H1 (cell line): ENCODE data around the gene AKTIP. TPM values are rescaled to one million over a fixed set of nuclear protein-coding genes. Genes with fewer than 3 reads are reported as not detected.

Source experiments
- CBX5 ChIP-seq: fragments of 300-800, 300-1000 bp; sonication (generic); IDR thresholded peaks from 2 replicates; pipeline ENCODE4 v1.7.1; 2016; ENCODE audit warnings: antibody characterized with exemption, low read length, low read depth
- CEBPB ChIP-seq: IDR thresholded peaks from 2 replicates; pipeline ENCODE4 v1.6.1; 2012; ENCODE audit warnings: low read depth, low read length
- CHD7 ChIP-seq: fragments of 300-600 bp; sonication (generic); IDR thresholded peaks from 2 replicates; pipeline ENCODE4 v1.7.1; 2012; ENCODE audit warnings: low read length, moderate library complexity, mild to moderate bottlenecking, inconsistent platforms; ENCODE audit not compliant: insufficient replicate concordance
- FOSL1 ChIP-seq: IDR thresholded peaks from 2 replicates; pipeline ENCODE4 v1.6.1; 2011; ENCODE audit warnings: mild to moderate bottlenecking, low read depth, low read length, moderate library complexity; ENCODE audit not compliant: insufficient read depth
- GTF2F1 ChIP-seq: IDR thresholded peaks from 2 replicates; pipeline ENCODE4 v1.6.1; 2012; ENCODE audit warnings: low read depth, low read length, improper control_type of control experiment, borderline replicate concordance
- JUN ChIP-seq: IDR thresholded peaks from 2 replicates; pipeline ENCODE4 v1.6.1; 2011; ENCODE audit warnings: low read depth, mild to moderate bottlenecking, improper control_type of control experiment, low read length
- JUND ChIP-seq: IDR thresholded peaks from 2 replicates; pipeline ENCODE4 v1.6.1; 2011; ENCODE audit warnings: mild to moderate bottlenecking, improper control_type of control experiment, low read length
- NRF1 ChIP-seq: IDR thresholded peaks from 2 replicates; pipeline ENCODE4 v1.6.1; 2011; ENCODE audit warnings: mild to moderate bottlenecking, low read depth, low read length, improper control_type of control experiment
- PHF8 ChIP-seq: fragments of 200-600 bp; sonication (generic); conservative IDR thresholded peaks from 2 replicates; pipeline ENCODE4 v1.7.1; 2012; ENCODE audit warnings: low read depth, mild to moderate bottlenecking, inconsistent platforms, low read length, moderate library complexity
- RFX5 ChIP-seq: IDR thresholded peaks from 2 replicates; pipeline ENCODE4 v1.6.1; 2011; ENCODE audit warnings: low read depth, low read length, improper control_type of control experiment, borderline replicate concordance
- YY1 ChIP-seq: IDR thresholded peaks from 2 replicates; pipeline ENCODE4 v1.6.1; 2011; ENCODE audit warnings: low read depth, mild to moderate bottlenecking, low read length
- polyA plus RNA-seq, 7 experiments: library from polyadenylated mRNA; depleted of rRNA in 3 of 7; stranded (reverse) in 5 of 7; unstranded in 2 of 7; fragments of >200 nt in 5 of 7; fragments of 200-250 nt in 2 of 7; gene quantifications; 1 replicate in 5 of 7; 2 replicates in 1 of 7; 4 replicates in 1 of 7; pipeline versions ENCODE4 v1.2.1 to v1.2.3, GENCODE V29; 2011 to 2013; ENCODE audit warnings: missing spikeins in 2 of 7, mixed read lengths in 2 of 7
- total RNA-seq: library from RNA; stranded (reverse); fragmentation: NEBNext Ultra II Directional; extraction: Animal tissue kit (Norgen Biotek cat#: 25700); gene quantifications from 2 replicates; pipeline ENCODE4 v1.2.1, GENCODE V29; 2021

AKTIP gene
- total and polyA plus RNA-seq, 2 of the 8 experiments (the other 6 are each of a cell fraction or from before 2014, with no cell fraction given) = 15.0 to 15.6 TPM

GRCh38 chr16:53503270-53503923 lies 388 bp upstream of the AKTIP start (continued):
- TF ChIP-seq CHD7 = no peak
- TF ChIP-seq RFX5 = no peak
- peak; percentile 73 for TF ChIP-seq PHF8
- no peak for TF ChIP-seq FOSL1
- no peak for TF ChIP-seq JUN
- peak; percentile 83 for TF ChIP-seq NRF1
- no peak for TF ChIP-seq JUND
- no peak for TF ChIP-seq YY1
- peak; percentile 92 for TF ChIP-seq CEBPB
- no peak for TF ChIP-seq CBX5
- TF ChIP-seq GTF2F1 = no peak
